SK-N-SH treated with all-trans-retinoic acid at 6 μM for 48 hours (cell line): ENCODE results near the gene ARFGEF3.

Experiments used
- ARNTL ChIP-seq: fragments of 450-650 bp; formaldehyde crosslinking; IDR thresholded peaks from 2 replicates; pipeline ENCODE4 v1.5.0; 2020; ENCODE audit warnings: low read depth, mild to moderate bottlenecking, moderate library complexity, borderline replicate concordance
- TOX ChIP-seq: fragments of 250-450 bp; sonication (Bioruptor Pico); IDR thresholded peaks from 2 replicates; pipeline ENCODE4 v1.8.0; 2021; ENCODE audit warnings: mild to moderate bottlenecking, moderate library complexity, borderline replicate concordance
- ZNF70 ChIP-seq: fragments of 450-650 bp; formaldehyde crosslinking; IDR thresholded peaks from 2 replicates; pipeline ENCODE4 v1.5.0; 2020; ENCODE audit warnings: mild to moderate bottlenecking, moderate library complexity

GRCh38 chr6:138266095-138266494 lies 104.4 kb downstream of the ARFGEF3 start:
- TF ChIP-seq TOX (CRISPR knock-in tag) (no peak), ARNTL (CRISPR knock-in tag) (no peak), ZNF70 (CRISPR knock-in tag) (no peak)
